PFSK-1 (cell line): ENCODE measurements around the gene SOX13.

Experiments
- FOXP2 ChIP-seq: optimal IDR thresholded peaks from 2 replicates; pipeline ENCODE3; 2011; ENCODE audit warnings: borderline replicate concordance, control low read depth, inconsistent platforms; ENCODE audit not compliant: insufficient read depth; ENCODE audit errors: extremely low read length, extremely low read depth
- POLR2AphosphoS5 ChIP-seq: IDR thresholded peaks from 2 replicates; pipeline ENCODE4 v1.6.1; 2012; ENCODE audit warnings: low read depth, mild to moderate bottlenecking, control low read depth, low read length, moderate library complexity
- REST ChIP-seq, 2 experiments: IDR thresholded peaks; 2 replicates each; pipeline versions ENCODE4 v1.6.1 to v1.8.0; 2011 to 2012; ENCODE audit warnings: low read depth in 2 of 2, low read length in 2 of 2, control low read depth in 1 of 2, inconsistent platforms in 1 of 2, mild to moderate bottlenecking in 1 of 2, moderate library complexity in 1 of 2; ENCODE audit not compliant: insufficient read depth in 1 of 2
- SIN3A ChIP-seq: IDR thresholded peaks from 2 replicates; pipeline ENCODE4 v1.6.1; 2012; ENCODE audit warnings: mild to moderate bottlenecking, low read length, moderate library complexity, borderline replicate concordance; ENCODE audit not compliant: insufficient read depth
- TAF1 ChIP-seq: IDR thresholded peaks from 2 replicates; pipeline ENCODE4 v1.6.1; 2012; ENCODE audit warnings: low read length, control low read depth, borderline replicate concordance; ENCODE audit not compliant: insufficient read depth

The SOX13 gene

DNA sequence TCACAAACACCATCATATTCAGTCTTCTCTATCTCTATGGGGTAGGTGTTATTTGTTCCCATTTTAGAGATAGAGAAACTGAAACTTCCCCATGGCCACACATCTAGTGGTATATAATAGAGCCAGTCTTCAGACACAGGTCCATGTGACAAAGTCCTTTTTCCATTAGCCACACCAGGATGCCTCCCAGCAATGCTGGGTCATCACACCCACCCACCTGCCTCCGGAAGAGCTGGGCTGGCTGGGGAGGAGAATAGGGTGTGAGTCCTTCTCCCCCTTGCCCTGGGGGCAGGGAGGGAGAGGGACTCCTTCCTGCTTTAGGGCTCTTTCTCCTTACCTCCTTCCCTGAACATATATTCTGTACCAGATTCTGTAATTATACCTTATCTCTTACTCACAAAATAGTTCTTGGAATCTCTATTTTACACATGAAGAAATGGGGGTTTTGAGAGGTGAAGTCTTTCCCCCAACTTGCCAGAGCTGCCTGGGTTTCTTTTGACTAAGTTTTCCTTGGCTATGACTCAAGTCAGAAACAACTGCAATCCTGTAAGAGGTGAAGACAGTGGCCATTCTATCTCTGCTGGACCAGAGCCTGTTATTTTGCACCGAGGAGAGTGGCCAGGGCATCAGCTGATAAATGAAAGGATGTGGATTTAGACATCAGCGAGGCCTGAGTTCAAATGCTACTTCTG, 30.0 kb downstream of the SOX13 start:
- TF ChIP-seq TAF1 (no peak), FOXP2 (no peak), POLR2AphosphoS5 (no peak), SIN3A (no peak), REST (IDR thresholded peaks at IDR 0.05; ENCODE audit: insufficient read depth in 1 of 2, low read depth in 2 of 2, low read length in 2 of 2) (no peak)

DNA sequence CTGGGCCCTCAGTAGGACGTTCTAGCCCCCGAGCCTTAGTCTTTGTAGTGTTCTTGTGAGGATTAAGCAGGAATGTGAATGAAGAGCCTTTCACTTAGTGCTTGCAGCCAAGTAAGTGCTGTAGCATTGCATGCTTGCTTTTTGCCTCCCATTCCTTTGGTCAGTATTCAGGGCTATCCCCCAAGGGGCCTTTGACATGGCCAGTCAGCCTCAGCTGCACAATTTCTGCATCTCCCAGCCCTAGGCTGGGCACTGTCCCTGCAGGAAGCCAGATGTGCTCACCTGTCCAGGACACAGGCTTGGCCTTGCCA, 30.5 kb downstream of the SOX13 start:
- no peak for TF ChIP-seq SIN3A

DNA sequence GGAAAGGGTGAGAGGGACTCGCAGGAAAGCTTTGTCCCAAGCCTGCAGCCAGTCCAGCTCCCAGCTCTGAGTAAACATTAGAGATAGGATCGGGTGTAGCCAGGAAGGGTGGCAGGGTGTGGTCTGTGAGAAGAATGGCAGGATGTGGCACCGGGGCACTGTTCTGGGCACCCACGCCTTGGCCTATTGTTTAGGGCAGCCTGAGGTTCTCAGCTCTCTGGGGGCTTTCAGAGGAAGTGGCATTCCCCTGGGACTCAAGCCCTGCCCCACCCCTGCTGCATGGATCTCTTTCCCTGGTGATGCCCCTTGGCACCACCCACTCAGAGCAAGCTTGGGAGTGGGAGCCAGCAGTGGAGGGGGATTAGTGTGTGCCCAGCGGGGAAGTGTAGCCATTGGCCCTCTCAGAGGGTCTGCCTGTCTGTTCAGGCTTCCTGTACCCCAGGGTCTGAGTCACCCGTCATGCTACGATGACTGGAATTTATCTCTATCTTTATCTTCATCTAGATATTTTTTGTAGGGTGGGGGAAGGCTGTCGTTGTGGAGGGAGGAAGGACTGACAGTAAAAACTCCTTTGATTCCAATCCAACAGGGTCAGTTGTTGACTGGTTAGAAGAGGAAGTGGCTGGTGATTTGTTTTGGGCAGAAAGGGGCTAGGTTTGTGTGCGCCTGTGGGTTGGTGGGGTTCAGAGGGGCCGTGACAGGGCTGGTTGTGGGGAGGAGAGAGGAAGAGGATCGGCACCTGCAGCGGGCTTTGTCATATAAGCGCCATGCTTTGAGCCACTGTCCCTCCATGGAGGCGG, 31.6 kb downstream of the SOX13 start:
- no peak for TF ChIP-seq TAF1
- no peak for TF ChIP-seq SIN3A
- TF ChIP-seq FOXP2 = no peak
- no peak for TF ChIP-seq REST (IDR thresholded peaks at IDR 0.05; ENCODE audit: insufficient read depth in 1 of 2, low read depth in 2 of 2, low read length in 2 of 2)
- no peak for TF ChIP-seq POLR2AphosphoS5

GRCh38 chr1:204105131-204105515, 32.2 kb downstream of the SOX13 start:
- TF ChIP-seq TAF1 (no peak), FOXP2 (no peak), REST (IDR thresholded peaks at IDR 0.05; ENCODE audit: insufficient read depth in 1 of 2, low read depth in 2 of 2, low read length in 2 of 2) (no peak), SIN3A (no peak), POLR2AphosphoS5 (no peak)

- TF ChIP-seq REST (IDR thresholded peaks at IDR 0.05; ENCODE audit: insufficient read depth in 1 of 2, low read depth in 2 of 2, low read length in 2 of 2) (no peak), POLR2AphosphoS5 (no peak), TAF1 (no peak), SIN3A (no peak), FOXP2 (no peak)
Measured at GRCh38 chr1:204106825-204107224, 33.9 kb downstream of the SOX13 start.
